Uterus (tissue), 2 donors: ENCODE data around the gene RNFT1.
"Not testable (repeated sequence)": the region's sequence is repeated elsewhere in the genome, so short reads cannot be mapped to it uniquely, and the experiment has no call there.

Source experiments
- POLR2A ChIP-seq, 2 donors: fragments of 450-650 bp; IDR thresholded peaks; one replicate each; pipeline ENCODE4 v1.6.1; 2016; ENCODE audit warnings: antibody characterized with exemption in 2 of 2, mild to moderate bottlenecking in 1 of 2, moderate library complexity in 1 of 2
- TF ChIP-seq, protein P1 (sequence below), 4 experiments: fragments of 200-600 bp in 2 of 4; fragments of 450-650 bp in 2 of 4; sonication (generic) in 2 of 4; IDR thresholded peaks; one replicate each; pipeline ENCODE4 v1.5.1; 2016 to 2019; ENCODE audit warnings: antibody characterized with exemption in 4 of 4, mild to moderate bottlenecking in 2 of 4, moderate library complexity in 1 of 4

DNA sequence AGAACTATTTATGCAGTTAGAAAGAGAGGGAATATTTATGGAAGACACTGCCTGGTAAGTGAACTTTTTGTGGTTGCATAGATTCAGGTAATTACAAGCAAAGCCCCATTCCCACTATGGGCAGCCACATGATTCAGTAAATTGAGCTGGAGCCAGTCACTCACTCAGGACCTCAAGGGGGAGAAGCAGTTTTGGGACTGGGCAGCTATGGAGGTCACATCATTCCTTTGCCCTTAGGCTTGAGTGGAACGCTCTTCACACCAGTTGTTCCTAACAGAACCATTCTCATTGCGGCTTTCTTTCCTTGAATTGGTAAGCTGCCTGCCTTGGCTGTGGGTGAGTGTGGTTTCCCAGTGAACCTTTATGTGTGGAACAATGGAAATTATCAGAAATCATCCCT is 34.4 kb downstream of the RNFT1 start:
- TF ChIP-seq POLR2A (IDR thresholded peaks at IDR 0.05): not testable (repeated sequence)
- TF ChIP-seq, protein P1, sequence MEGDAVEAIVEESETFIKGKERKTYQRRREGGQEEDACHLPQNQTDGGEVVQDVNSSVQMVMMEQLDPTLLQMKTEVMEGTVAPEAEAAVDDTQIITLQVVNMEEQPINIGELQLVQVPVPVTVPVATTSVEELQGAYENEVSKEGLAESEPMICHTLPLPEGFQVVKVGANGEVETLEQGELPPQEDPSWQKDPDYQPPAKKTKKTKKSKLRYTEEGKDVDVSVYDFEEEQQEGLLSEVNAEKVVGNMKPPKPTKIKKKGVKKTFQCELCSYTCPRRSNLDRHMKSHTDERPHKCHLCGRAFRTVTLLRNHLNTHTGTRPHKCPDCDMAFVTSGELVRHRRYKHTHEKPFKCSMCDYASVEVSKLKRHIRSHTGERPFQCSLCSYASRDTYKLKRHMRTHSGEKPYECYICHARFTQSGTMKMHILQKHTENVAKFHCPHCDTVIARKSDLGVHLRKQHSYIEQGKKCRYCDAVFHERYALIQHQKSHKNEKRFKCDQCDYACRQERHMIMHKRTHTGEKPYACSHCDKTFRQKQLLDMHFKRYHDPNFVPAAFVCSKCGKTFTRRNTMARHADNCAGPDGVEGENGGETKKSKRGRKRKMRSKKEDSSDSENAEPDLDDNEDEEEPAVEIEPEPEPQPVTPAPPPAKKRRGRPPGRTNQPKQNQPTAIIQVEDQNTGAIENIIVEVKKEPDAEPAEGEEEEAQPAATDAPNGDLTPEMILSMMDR (IDR thresholded peaks at IDR 0.05): not testable (repeated sequence)
